D721Med (cell line): ENCODE data around the gene SFT2D1.

Source experiments
- DNase-seq: peaks from one replicate; pipeline ENCODE4 v3.0.0; 2011; ENCODE audit warnings: low spot score; ENCODE audit not compliant: insufficient read length
- FAIRE-seq: peaks from 2 replicates; lab custom pipeline; 2011; peaks lifted over from hg19 to GRCh38; lab: Jason Lieb, UNC
- TF ChIP-seq, protein P1 (sequence below): IDR thresholded peaks from 2 replicates; pipeline ENCODE4 v1.5.1; 2012; ENCODE audit warnings: mild to moderate bottlenecking, control low read depth; ENCODE audit not compliant: insufficient read depth; ENCODE audit errors: missing control alignments

Gene SFT2D1

DNA sequence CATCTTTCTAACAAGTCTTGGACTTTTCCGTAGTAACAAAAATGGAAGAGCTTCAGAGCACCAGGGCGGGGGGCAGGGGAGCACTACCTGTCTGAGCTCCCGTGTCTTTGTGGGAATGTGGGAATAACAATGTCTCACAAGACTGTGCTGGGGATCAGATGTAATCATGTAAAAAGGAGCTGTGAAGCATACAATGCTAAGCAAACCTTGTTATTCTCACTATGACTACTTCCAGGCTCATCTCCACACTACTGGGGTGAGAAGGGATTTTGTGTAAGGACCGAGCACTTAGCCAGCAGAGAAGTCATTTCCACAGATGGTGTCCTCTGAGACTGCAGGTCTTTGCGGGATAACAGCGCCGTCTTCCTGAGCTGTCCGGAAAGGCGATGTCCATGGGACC is 61.2 kb downstream of the SFT2D1 start:
- FAIRE-seq: no peak

DNA sequence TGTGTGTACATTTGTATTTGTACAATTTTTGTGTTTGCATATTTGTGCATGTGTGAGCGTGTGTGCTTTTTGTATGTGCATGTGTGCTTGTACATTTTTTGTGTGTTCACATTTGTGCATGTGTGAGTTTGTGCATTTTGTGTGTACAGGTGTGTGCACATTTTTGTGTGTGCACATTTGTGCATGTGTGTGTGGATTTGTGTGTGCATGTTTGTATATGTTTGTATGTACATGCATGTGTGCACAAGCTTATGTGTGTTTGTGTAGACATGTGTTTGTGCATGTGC is 63.0 kb downstream of the SFT2D1 start:
- FAIRE-seq (no peak), DNase-seq (no peak)
- TF ChIP-seq, protein P1, sequence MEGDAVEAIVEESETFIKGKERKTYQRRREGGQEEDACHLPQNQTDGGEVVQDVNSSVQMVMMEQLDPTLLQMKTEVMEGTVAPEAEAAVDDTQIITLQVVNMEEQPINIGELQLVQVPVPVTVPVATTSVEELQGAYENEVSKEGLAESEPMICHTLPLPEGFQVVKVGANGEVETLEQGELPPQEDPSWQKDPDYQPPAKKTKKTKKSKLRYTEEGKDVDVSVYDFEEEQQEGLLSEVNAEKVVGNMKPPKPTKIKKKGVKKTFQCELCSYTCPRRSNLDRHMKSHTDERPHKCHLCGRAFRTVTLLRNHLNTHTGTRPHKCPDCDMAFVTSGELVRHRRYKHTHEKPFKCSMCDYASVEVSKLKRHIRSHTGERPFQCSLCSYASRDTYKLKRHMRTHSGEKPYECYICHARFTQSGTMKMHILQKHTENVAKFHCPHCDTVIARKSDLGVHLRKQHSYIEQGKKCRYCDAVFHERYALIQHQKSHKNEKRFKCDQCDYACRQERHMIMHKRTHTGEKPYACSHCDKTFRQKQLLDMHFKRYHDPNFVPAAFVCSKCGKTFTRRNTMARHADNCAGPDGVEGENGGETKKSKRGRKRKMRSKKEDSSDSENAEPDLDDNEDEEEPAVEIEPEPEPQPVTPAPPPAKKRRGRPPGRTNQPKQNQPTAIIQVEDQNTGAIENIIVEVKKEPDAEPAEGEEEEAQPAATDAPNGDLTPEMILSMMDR: no peak

More for the DNA sequence above, 61.2 kb downstream of the SFT2D1 start:
- TF ChIP-seq, protein P1: no peak
- no peak for DNase-seq

DNA sequence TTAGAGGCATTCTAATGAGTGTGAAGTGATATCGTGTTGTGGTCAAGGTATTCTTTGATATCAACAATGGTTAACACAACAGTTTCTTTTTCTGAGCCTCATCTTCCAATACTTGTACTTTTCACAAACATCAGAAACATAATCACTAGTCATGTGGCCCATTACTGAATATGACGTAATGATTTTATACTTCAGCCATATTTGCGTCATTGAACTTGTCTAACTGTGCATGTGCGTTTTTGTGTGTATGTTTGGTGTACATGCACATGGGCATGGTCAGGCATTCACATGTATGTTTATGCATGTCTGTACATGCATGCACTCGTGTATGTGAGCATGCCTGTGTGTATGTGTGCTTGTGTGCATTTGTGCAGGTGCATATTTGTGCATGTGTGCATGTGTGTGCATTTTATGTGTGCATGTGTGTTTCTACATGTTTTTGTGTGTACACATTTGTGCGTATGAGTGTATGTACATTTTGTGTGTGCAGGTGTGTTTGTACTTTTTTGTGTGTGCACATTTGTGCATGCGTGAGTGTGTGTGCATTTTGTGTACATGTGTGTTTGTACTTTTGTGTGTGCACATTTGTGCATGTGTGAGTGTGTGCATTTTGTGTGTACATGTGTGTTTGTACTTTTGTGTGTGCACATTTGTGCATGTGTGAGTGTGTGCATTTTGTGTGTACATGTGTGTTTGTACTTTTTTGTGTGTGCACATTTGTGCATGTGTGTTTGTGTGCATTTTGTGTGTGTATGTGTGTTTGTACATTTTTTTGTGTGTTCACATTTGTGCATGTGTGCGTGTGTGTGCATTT is 63.6 kb downstream of the SFT2D1 start:
- DNase-seq (no peak), FAIRE-seq (no peak)
- TF ChIP-seq, protein P1: no peak

DNA sequence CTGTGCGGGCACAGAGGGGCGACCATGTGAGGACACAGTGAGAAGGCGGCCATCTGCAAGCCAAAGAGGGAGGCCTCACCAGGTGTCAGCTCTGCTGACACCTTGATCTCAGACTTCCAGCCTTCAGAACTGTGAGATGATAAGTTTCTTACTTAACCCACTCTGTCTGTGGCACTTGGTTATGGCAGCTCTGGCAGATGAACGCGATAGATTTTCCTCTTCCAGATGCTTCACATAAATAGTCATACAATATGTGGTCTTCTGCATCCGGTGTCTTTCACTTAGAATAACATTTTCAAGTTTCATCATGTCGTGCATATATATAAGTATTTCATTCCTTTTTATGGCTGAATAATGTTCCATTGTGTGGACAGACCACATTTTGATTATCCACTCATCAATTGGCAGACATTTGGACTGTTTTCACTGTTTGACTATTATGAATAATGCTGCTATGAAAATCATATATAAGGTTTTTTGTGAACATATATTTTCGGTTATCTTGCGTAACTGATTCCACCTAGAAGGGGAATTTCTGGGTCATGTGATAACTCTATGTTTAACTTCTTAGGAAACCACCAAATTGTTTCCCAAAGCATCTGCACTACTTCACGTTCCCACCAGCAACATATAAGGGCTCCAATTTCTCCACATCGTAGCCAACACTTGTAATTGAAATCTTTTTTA is 64.3 kb downstream of the SFT2D1 start:
- DNase-seq: no peak
- TF ChIP-seq, protein P1: no peak
- FAIRE-seq: no peak

DNA sequence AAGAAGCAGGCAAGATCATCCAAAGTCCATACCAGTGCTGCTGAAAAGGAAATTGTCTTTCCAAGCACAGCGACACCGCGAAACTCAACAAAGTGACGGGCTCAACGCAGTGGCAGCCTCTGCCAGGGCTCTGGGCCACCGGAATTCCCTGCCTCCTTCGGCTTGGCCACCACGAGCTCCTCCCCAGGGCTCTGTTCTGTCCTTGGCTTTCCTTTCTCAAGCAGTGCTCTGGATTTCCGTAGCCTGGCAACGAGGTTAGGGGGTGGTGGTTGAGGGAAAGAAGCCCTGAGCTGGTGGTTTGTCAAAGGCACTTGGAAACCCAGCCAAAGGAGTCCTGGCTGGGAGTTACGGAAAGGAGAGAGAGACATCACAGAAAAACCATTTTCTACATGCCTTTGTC is 65.3 kb downstream of the SFT2D1 start:
- DNase-seq (no peak), FAIRE-seq (no peak)
- TF ChIP-seq, protein P1: no peak

DNA sequence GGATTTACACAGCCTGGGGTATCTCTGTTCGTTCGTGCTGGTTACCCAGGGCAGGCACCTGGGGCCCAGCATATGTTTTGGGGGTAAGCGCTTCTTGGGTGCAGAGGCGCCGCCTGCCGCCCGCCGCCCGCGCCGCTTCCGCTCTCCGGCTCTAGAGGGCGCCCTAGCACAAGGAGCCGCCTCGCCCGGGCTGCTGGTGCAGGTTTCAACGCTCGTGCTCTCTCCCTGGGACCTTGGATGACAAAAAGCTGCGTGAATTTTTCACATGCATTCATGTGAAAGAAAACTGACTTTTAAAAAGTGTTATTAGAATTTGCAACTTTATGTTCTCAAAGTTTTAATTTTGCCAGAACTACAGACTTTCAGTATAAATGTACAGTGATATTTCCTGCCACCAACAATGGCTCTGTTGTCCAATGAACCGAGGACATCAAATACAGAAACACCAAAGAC is 66.6 kb downstream of the SFT2D1 start:
- TF ChIP-seq, protein P1: peak; percentile 84
- FAIRE-seq (no peak), DNase-seq (peak; percentile 38)
